ENCODE data around the gene SLC32A1. TPM values are rescaled to one million over a fixed set of nuclear protein-coding genes. Genes with fewer than 3 reads are reported as not detected.
A peak's percentile ranks its signal among the peaks of the same experiment; 100 is the strongest.

SLC32A1 gene
- total and polyA plus RNA-seq, 2 of the 13 experiments (the other 11 are each of a cell fraction or from before 2014, with no cell fraction given): not detected

DNA sequence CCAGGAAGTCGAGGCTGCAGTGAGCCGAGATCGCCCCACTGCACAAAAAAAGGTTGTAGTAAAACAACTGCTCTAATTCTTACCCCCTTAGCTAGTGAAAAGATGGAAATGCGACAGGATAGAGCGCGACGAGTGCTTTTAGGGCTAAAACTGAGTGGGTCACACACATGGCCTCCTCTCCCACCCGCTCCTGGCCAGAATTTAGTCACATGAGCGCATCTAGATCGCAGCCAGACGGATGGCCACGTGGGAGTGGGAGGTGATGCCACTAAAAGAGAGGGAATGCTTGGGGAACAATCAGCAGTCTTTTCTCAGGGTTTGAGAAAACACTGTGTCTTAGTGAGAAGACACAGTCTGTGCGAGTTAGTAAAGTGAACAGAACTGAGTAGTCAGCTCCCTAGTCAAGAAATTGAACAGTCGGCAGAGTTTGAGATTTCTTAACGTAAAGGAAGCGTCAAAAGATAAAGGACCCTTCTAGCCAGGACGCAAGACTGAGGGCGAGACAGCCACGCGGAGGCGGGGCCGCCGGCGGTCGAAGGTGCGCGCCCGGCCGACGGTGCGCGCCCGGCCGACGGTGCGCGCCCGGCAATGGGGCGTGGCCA, 23.3 kb downstream of the SLC32A1 start (continued):
- TF ChIP-seq, protein P1, sequence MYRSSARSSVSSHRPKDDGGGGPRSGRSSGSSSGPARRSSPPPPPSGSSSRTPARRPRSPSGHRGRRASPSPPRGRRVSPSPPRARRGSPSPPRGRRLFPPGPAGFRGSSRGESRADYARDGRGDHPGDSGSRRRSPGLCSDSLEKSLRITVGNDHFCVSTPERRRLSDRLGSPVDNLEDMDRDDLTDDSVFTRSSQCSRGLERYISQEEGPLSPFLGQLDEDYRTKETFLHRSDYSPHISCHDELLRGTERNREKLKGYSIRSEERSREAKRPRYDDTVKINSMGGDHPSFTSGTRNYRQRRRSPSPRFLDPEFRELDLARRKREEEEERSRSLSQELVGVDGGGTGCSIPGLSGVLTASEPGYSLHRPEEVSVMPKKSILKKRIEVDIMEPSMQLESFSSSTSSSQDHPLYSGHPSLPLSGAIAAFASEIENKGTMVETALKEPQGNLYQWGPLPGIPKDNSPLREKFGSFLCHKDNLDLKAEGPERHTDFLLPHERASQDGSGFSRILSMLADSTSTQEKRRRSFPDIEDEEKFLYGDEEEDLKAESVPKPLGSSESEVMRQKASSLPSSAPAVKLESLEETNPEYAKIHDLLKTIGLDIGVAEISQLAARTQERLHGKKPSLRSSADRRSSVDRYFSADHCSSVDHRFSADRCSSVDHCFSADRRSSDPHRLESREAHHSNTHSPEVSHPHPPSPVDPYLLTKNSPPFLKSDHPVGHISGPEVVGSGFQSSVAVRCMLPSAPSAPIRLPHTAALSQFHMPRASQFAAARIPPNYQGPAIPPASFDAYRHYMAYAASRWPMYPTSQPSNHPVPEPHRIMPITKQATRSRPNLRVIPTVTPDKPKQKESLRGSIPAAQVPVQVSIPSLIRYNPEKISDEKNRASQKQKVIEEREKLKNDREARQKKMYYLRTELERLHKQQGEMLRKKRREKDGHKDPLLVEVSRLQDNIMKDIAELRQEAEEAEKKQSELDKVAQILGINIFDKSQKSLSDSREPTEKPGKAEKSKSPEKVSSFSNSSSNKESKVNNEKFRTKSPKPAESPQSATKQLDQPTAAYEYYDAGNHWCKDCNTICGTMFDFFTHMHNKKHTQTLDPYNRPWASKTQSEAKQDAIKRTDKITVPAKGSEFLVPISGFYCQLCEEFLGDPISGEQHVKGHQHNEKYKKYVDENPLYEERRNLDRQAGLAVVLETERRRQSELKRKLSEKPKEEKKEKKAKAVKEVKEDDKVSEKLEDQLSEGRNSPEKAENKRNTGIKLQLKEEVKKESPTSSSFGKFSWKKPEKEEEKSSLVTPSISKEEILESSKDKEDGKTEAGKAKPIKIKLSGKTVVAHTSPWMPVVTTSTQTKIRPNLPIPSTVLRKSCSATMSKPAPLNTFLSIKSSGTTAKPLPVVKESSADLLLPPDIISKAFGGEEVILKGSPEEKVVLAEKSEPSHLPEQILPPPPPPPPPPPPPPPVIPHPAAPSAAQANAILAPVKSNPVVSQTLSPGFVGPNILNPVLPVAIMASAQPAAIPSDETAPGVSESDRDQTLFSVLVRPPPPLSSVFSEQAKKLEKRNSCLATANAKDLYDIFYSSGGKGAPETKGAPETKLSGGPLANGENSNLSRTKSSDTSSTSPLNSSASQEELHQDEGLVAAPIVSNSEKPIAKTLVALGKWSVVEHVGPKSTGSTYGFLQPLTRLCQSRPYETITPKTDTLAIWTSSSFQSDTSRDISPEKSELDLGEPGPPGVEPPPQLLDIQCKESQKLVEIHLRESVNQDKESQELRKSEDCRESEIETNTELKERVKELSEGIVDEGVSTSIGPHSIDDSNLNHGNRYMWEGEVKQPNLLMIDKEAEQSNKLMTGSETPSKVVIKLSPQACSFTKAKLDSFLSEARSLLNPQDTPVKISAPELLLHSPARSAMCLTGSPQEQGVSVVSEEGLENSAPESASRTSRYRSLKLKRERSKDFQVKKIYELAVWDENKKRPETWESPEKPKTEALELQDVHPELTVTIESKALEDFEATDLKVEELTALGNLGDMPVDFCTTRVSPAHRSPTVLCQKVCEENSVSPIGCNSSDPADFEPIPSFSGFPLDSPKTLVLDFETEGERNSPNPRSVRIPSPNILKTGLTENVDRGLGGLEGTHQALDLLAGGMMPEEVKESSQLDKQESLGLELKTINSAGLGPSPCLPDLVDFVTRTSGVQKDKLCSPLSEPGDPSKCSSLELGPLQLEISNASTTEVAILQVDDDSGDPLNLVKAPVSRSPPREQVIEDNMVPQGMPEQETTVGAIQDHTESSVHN (CRISPR knock-in tag; IDR thresholded peaks at IDR 0.05): 0 out of 2 replicates have a peak, but pooled peaks have one; percentile 1
- no peak for TF ChIP-seq FOSL2 (CRISPR knock-in tag; IDR thresholded peaks at IDR 0.05)
- TF ChIP-seq PAX8 (CRISPR knock-in tag; IDR thresholded peaks at IDR 0.05; ENCODE audit: borderline replicate concordance): no peak
- TF ChIP-seq RBM39 (IDR thresholded peaks at IDR 0.05; ENCODE audit: low read depth, low read length, poor library complexity, severe bottlenecking): no peak
- no peak for TF ChIP-seq NFYC (CRISPR knock-in tag; IDR thresholded peaks at IDR 0.05)
- no peak for TF ChIP-seq FOXK2 (IDR thresholded peaks at IDR 0.05)
- TF ChIP-seq, protein P2, sequence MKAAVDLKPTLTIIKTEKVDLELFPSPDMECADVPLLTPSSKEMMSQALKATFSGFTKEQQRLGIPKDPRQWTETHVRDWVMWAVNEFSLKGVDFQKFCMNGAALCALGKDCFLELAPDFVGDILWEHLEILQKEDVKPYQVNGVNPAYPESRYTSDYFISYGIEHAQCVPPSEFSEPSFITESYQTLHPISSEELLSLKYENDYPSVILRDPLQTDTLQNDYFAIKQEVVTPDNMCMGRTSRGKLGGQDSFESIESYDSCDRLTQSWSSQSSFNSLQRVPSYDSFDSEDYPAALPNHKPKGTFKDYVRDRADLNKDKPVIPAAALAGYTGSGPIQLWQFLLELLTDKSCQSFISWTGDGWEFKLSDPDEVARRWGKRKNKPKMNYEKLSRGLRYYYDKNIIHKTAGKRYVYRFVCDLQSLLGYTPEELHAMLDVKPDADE (CRISPR knock-in tag; IDR thresholded peaks at IDR 0.05): no peak; the same call in 1 of the 2 replicates
- peak; percentile 75; the same call in 1 of the 2 replicates for TF ChIP-seq TFDP1 (CRISPR knock-in tag; IDR thresholded peaks at IDR 0.05; ENCODE audit: borderline replicate concordance)
- peak; percentile 32 for TF ChIP-seq TEAD3 (CRISPR knock-in tag; optimal IDR thresholded peaks at IDR 0.05; ENCODE audit: borderline replicate concordance)
- TF ChIP-seq ZNF546 (CRISPR knock-in tag; conservative IDR thresholded peaks at IDR 0.05): no peak
- TF ChIP-seq ZNF20 (CRISPR knock-in tag; IDR thresholded peaks at IDR 0.05): 0 out of 2 replicates have a peak, but pooled peaks have one; percentile 23
- no peak; the same call in 1 of the 2 replicates for TF ChIP-seq ZMAT3 (CRISPR knock-in tag; conservative IDR thresholded peaks at IDR 0.05)
- 0 out of 2 replicates have a peak, but pooled peaks have one; percentile 5 for TF ChIP-seq ZNF446 (CRISPR knock-in tag; IDR thresholded peaks at IDR 0.05)
- no peak for TF ChIP-seq ZNF549 (CRISPR knock-in tag; IDR thresholded peaks at IDR 0.05)
- TF ChIP-seq ZNF782 (CRISPR knock-in tag; IDR thresholded peaks at IDR 0.05; ENCODE audit: borderline replicate concordance): no peak
- TF ChIP-seq PRMT3 (CRISPR knock-in tag; IDR thresholded peaks at IDR 0.05; ENCODE audit: borderline replicate concordance, low read depth): 0 out of 2 replicates have a peak, but pooled peaks have one; percentile 31
- no peak; the same call in 1 of the 2 replicates for TF ChIP-seq ZBTB38 (CRISPR knock-in tag; IDR thresholded peaks at IDR 0.05)
- no peak for TF ChIP-seq ZFP37 (CRISPR knock-in tag; IDR thresholded peaks at IDR 0.05; ENCODE audit: borderline replicate concordance)
